Loucy (cell line): ENCODE measurements around the gene CIP2A.

Experiments used
- H2AFZ ChIP-seq: fragments of 200-600 bp; sonication (generic); 2 replicates; pipeline ENCODE4 v1.6.0; 2016; ENCODE audit warnings: antibody characterized with exemption, mild to moderate bottlenecking, low read length, moderate library complexity
- H3F3A ChIP-seq: fragments of 200-600 bp; 2 replicates; pipeline ENCODE4 v1.6.0; 2016; ENCODE audit warnings: antibody characterized with exemption, low read depth, mild to moderate bottlenecking
- H3K27me3 ChIP-seq: fragments of 200-600 bp; sonication (generic); 2 replicates; pipeline ENCODE4 v1.6.1; 2014; ENCODE audit warnings: low read length, mild to moderate bottlenecking; ENCODE audit not compliant: insufficient read depth, poor library complexity, severe bottlenecking
- H3K36me3 ChIP-seq: fragments of 200-600 bp; sonication (generic); 2 replicates; pipeline ENCODE4 v1.6.1; 2016; ENCODE audit warnings: low read length; ENCODE audit not compliant: insufficient read depth
- H3K4me1 ChIP-seq: fragments of 200-600 bp; sonication (generic); 2 replicates; pipeline ENCODE4 v1.5.1; 2014; ENCODE audit warnings: low read length, mild to moderate bottlenecking; ENCODE audit not compliant: insufficient read depth, poor library complexity, severe bottlenecking
- H3K4me2 ChIP-seq: fragments of 200-600 bp; sonication (generic); 2 replicates; pipeline ENCODE4 v1.6.0; 2014; ENCODE audit warnings: antibody characterized with exemption, low read length, low read depth, mild to moderate bottlenecking; ENCODE audit not compliant: poor library complexity, severe bottlenecking
- H3K4me3 ChIP-seq: fragments of 200-600 bp; sonication (generic); 2 replicates; pipeline ENCODE4 v1.5.1; 2014; ENCODE audit warnings: low read length, mild to moderate bottlenecking, mixed read lengths; ENCODE audit not compliant: poor library complexity, severe bottlenecking
- H3K79me2 ChIP-seq: fragments of 200-600 bp; sonication (generic); 2 replicates; pipeline ENCODE4 v1.6.1; 2014; ENCODE audit warnings: low read length; ENCODE audit not compliant: insufficient read depth
- H3K9ac ChIP-seq: fragments of 200-600 bp; sonication (generic); 2 replicates; pipeline ENCODE4 v1.6.0; 2014; ENCODE audit warnings: mild to moderate bottlenecking, low read depth, low read length, moderate library complexity; ENCODE audit not compliant: poor library complexity, severe bottlenecking
- H3K9me2 ChIP-seq: fragments of 200-600 bp; sonication (generic); replicated peaks from 2 replicates; pipeline ENCODE4 v1.6.1; 2016; ENCODE audit warnings: low read depth, low read length, mixed read lengths
- H3K9me3 ChIP-seq: fragments of 200-600 bp; sonication (generic); 2 replicates; pipeline ENCODE4 v1.6.1; 2014; ENCODE audit warnings: mild to moderate bottlenecking, antibody characterized with exemption, low read length, low read depth; ENCODE audit not compliant: insufficient read depth
- H4K20me1 ChIP-seq: fragments of 200-600 bp; sonication (generic); 2 replicates; pipeline ENCODE4 v1.6.0; 2014; ENCODE audit warnings: antibody characterized with exemption, low read length, mild to moderate bottlenecking; ENCODE audit not compliant: insufficient read depth, poor library complexity, severe bottlenecking
- EZH2phosphoT487 ChIP-seq: fragments of 200-600 bp; IDR thresholded peaks from 2 replicates; pipeline ENCODE4 v1.6.1; 2018; ENCODE audit warnings: antibody characterized with exemption, mild to moderate bottlenecking, moderate library complexity, borderline replicate concordance
- TF ChIP-seq, protein P1 (sequence below): fragments of 200-600 bp; sonication (generic); conservative IDR thresholded peaks from 2 replicates; pipeline ENCODE4 v1.5.1; 2014; ENCODE audit warnings: mild to moderate bottlenecking, antibody characterized with exemption, low read length

Gene CIP2A

DNA sequence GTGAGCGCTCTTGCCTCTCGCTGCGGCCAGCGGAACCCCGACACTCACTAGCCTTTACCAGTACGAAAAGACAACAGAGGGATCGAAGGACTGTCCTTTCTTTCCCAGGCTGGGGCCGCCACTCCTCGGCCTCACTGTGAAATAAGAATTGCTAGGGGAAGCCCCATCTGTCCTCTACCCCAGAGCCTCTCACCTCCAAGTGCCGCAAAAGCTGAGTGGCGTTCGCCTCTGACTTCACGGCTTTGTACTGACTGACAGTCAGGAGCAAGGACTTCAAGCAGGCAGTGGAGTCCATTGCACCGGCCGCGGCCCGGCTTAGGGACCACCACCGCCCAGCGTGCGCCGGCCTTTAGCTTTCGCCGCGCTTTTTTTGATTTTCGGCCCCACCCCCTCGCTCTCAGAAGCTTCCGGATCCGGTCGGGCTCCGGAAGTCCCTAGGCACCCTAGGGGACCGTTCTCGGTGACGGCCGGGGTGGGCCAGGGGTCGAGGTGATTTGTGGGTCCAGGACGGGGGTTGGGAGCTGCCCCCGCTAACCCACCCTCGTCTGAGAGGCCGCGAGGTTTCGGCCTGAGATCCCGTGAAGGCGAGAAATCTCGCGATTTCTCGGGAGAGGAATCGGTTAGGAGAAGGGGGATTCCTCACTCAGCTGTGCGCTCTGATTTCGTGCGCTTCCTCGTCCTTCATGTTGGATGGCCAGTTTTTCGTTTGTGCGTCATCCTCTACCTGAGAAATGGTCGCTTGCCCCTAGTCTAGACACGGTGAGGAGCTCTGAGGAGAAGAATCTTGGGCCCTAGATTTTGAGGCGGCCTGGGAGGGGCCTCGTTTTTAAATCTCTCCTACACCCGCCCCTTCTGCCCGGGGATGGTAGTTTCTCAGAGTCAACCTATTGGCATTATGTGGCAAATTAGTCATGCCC lies at the start of gene CIP2A, which contains the start of gene DZIP3:
Gene CIP2A, minus strand, starts transcription at position 358 of the 917 bp plus-strand sequence. Its CDS starts 63 bp downstream, at position 295.
Gene DZIP3, plus strand, starts transcription at position 642 of the 917 bp plus-strand sequence. CDS start 15,685 bp downstream, outside the sequence.
- Histone ChIP-seq H3K9me2 (no peaks in the 10 kb centered on the region), H3K27me3 (no peaks in the 10 kb centered on the region), H3F3A (no peaks in the 10 kb centered on the region), H3K4me2 (peak within 1 kb of the TSS; percentile 88), H3K36me3 (no peaks in the 10 kb centered on the region), H3K79me2 (peaks cover 66% of the 10 kb centered on the region), H3K9ac (peak within 1 kb of the TSS; percentile 90), H4K20me1 (peaks cover 19% of the 10 kb centered on the region), H3K4me3 (peak within 1 kb of the TSS; percentile 83), H2AFZ (peak within 1 kb of the TSS; percentile 88), H3K4me1 (peaks cover 47% of the 10 kb centered on the region), H3K9me3 (no peaks in the 10 kb centered on the region)
- no peak for TF ChIP-seq EZH2phosphoT487
- TF ChIP-seq, protein P1, sequence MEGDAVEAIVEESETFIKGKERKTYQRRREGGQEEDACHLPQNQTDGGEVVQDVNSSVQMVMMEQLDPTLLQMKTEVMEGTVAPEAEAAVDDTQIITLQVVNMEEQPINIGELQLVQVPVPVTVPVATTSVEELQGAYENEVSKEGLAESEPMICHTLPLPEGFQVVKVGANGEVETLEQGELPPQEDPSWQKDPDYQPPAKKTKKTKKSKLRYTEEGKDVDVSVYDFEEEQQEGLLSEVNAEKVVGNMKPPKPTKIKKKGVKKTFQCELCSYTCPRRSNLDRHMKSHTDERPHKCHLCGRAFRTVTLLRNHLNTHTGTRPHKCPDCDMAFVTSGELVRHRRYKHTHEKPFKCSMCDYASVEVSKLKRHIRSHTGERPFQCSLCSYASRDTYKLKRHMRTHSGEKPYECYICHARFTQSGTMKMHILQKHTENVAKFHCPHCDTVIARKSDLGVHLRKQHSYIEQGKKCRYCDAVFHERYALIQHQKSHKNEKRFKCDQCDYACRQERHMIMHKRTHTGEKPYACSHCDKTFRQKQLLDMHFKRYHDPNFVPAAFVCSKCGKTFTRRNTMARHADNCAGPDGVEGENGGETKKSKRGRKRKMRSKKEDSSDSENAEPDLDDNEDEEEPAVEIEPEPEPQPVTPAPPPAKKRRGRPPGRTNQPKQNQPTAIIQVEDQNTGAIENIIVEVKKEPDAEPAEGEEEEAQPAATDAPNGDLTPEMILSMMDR = no peak

DNA sequence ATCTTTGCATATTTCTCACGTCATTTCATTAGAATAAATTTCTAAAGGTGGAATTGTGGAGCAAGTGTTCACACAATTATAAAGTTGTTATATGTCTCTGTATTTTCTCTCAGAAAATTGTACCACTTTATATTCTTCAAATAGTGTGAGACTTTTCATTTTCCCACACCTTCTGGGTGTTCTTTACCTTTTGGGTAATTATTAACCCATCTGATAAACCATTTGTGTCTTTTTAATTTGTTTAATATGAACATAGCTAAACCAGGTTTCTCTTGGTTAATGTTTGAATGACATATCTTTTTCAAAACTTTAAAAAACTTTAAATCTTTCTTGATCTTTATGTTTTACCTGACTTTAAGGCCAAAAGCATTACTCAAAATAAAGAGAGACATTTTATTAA lies 40.7 kb upstream of the CIP2A start:
- no peaks in the 10 kb centered on the region for H3K9me2 ChIP-seq
- no peaks in the 10 kb centered on the region for H4K20me1 ChIP-seq
- H3K4me3 ChIP-seq = no peak overlapping the region
- H3K4me1 ChIP-seq = peaks cover 8% of the 10 kb centered on the region
- H3K79me2 ChIP-seq = no peaks in the 10 kb centered on the region
- TF ChIP-seq, protein P1 = no peak
- no peak for TF ChIP-seq EZH2phosphoT487
- no peaks in the 10 kb centered on the region for H3K27me3 ChIP-seq
- H3K9me3 ChIP-seq = no peaks in the 10 kb centered on the region
- H2AFZ ChIP-seq = no peak overlapping the region
- no peaks in the 10 kb centered on the region for H3F3A ChIP-seq
- H3K9ac ChIP-seq = no peak overlapping the region
- H3K36me3 ChIP-seq = no peaks in the 10 kb centered on the region
- H3K4me2 ChIP-seq = no peak overlapping the region

DNA sequence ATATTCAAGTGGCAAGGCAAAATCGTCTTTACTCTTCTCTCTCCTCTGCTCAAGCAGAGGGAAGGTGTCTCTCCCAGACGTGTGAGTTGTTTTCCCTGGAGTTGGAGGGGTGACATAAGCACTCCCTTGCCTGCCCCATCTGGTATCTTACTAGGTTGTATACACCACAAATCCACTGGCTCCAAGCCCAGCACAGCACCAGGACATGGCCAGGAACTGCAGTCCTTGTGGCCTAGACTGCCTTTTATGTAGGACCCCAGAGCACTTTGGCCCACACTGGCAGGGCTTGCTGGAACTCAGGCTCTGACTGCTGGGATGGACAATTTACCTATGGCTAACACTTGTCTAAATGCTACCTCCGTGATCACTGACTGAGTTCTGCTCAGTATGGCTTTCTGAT lies 34.3 kb upstream of the CIP2A start:
- H3F3A ChIP-seq = no peaks in the 10 kb centered on the region
- no peak overlapping the region for H3K4me2 ChIP-seq
- TF ChIP-seq EZH2phosphoT487 = no peak
- TF ChIP-seq, protein P1 = no peak
- no peaks in the 10 kb centered on the region for H4K20me1 ChIP-seq
- no peaks in the 10 kb centered on the region for H3K27me3 ChIP-seq
- H3K9me2 ChIP-seq = no peaks in the 10 kb centered on the region
- peaks cover 8% of the 10 kb centered on the region for H3K4me1 ChIP-seq
- H3K79me2 ChIP-seq = no peaks in the 10 kb centered on the region
- H3K4me3 ChIP-seq = no peak overlapping the region
- no peaks in the 10 kb centered on the region for H3K9me3 ChIP-seq
- no peak overlapping the region for H3K9ac ChIP-seq
- no peak overlapping the region for H2AFZ ChIP-seq
- no peaks in the 10 kb centered on the region for H3K36me3 ChIP-seq
